Activated CD4-positive, alpha-beta T cell treated with anti-CD3 and anti-CD28 coated beads, Interleukin-2, amount 50 U/mL, for 16 hours (primary cell): ENCODE data around the gene SH3GL1.

Experiments
- DNase-seq: peaks from one replicate; pipeline ENCODE4 v3.0.0-alpha.2; 2020

Gene SH3GL1

GRCh38 chr19:4396949-4397783 is 3.2 kb downstream of the SH3GL1 start:
- DNase-seq = no peak

GRCh38 chr19:4393947-4394590 is 6.3 kb downstream of the SH3GL1 start:
- DNase-seq = no peak

GRCh38 chr19:4391701-4392483 is 8.5 kb downstream of the SH3GL1 start:
- no peak for DNase-seq

- no peak for DNase-seq
These were observed 9.0 kb downstream of the SH3GL1 start for GRCh38 chr19:4391306-4391693.

- DNase-seq = no peak
These were observed 9.6 kb downstream of the SH3GL1 start for GRCh38 chr19:4390567-4391305.

- DNase-seq = no peak
These were observed 10.3 kb downstream of the SH3GL1 start for GRCh38 chr19:4390017-4390566.

- DNase-seq = no peak
These were observed 10.8 kb downstream of the SH3GL1 start for GRCh38 chr19:4389511-4390016.

- DNase-seq = no peak
These were observed 11.3 kb downstream of the SH3GL1 start for GRCh38 chr19:4389064-4389375.

GRCh38 chr19:4388337-4389063 is 11.8 kb downstream of the SH3GL1 start:
- no peak for DNase-seq

- no peak for DNase-seq
These were observed 14.1 kb downstream of the SH3GL1 start for GRCh38 chr19:4386041-4386782.

- no peak for DNase-seq
These were observed 14.9 kb downstream of the SH3GL1 start for GRCh38 chr19:4385291-4386040.

- peak; percentile 40 for DNase-seq
These were observed 20.1 kb downstream of the SH3GL1 start for GRCh38 chr19:4380254-4380727.

GRCh38 chr19:4379383-4380253 is 20.7 kb downstream of the SH3GL1 start:
- peak; percentile 31 for DNase-seq

GRCh38 chr19:4378886-4379285 is 21.5 kb downstream of the SH3GL1 start:
- DNase-seq = no peak

- DNase-seq = no peak
These were observed 23.2 kb downstream of the SH3GL1 start for GRCh38 chr19:4376991-4377781.

- no peak for DNase-seq
These were observed 23.7 kb downstream of the SH3GL1 start for GRCh38 chr19:4376671-4376990.

GRCh38 chr19:4376028-4376670 is 24.2 kb downstream of the SH3GL1 start:
- DNase-seq = no peak
